Activated CD4-positive, alpha-beta T cell treated with anti-CD3 and anti-CD28 coated beads for 48 hours (primary cell): ENCODE results near the gene SLC50A1.
A peak's percentile ranks its signal among the peaks of the same experiment; 100 is the strongest.

Experiments
- DNase-seq: peaks from one replicate; pipeline ENCODE4 v3.0.0-alpha.2; 2020

The SLC50A1 gene

DNA sequence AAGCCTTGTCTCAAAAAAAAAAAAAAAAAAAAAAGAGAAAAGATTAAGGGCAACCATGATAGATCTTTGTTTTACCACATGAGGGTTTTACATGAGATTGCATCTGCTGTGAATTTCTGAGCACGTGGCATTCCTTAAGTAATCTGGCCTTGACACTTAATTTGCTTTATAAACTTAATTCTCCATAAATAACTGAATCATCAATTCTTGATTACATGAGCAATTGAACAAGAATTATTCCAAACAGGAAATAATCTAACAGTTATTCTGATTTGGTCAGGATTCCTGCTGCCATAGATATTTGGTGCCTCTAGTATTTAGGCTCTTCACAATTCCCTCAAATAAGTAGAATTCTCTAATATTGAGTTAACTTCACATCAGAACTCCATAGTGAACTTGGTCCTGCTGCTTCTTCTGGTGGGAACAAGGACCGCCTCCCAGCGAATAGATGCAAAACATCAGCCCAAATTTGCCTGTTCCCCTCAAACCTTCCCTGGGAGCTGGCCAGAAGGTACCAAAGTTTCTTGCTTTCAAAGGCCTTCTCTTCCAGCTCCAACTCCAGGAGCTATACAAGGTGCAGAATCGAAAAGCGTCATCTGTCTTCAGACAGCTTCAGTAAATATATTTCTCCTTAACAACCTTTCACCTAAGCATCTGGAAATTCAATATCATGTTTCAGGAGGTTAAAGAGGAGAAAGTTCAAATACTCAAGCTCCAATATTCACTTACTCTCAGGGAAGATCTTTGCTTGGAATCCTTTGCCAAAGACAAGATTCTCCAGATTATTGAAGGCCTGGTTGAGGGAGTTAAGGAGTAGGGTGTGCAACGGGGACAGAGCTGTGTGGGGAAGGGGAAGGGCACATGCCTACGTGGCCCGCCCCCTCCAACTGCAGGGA is 36.4 kb downstream of the SLC50A1 start:
- DNase-seq = no peak

DNA sequence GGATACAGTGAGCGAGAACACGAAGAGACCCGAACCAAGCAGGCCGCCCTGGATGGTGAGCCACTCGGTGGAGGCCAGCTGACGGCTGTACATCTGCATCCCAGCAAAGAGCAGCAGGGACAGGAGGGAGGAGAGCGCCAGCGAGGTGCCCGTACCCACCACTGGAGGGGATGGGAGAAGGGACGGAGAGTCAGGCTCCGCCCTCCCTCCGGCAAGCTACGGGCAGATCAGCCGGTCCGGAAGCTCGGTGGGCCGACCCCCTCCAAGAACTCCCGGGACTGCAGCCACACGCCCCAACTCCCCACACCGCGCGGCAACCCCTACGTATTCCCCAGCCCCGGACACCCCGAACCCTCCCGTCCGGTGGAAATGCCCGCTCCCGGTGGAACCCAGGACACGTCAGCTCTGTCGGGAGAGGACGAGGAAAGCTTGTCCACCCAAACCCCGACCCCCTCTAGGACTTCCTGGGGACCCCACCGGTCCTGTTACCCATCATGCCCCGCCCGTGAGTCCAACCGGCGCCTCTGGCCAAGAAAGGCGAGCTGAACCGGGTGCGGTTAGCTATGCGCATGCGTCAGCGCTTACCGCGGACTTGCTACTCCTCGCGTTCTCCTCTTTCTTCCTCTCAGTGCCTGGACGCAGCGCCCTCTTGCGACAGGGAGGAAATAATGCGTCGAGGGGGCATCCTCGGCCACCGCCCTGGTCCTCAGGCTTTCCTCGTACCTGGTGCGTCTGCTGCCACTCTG is 37.3 kb downstream of the SLC50A1 start, which contains the start of gene KRTCAP2:
KRTCAP2 (minus strand) TSS at position 573 of the 746 bp plus-strand sequence; CDS start at position 493, 80 bp downstream.
- peak; percentile 96 for DNase-seq

- peak; percentile 82 for DNase-seq
Observed at GRCh38 chr1:155173478-155174323, 38.0 kb downstream of the SLC50A1 start, which contains the start of gene TRIM46. Gene TRIM46, plus strand, starts transcription at chr1:155173849. Its CDS starts 118 bp downstream, at chr1:155173967.

GRCh38 chr1:155174324-155175280 is 39.0 kb downstream of the SLC50A1 start:
- DNase-seq = peak; percentile 62

DNA sequence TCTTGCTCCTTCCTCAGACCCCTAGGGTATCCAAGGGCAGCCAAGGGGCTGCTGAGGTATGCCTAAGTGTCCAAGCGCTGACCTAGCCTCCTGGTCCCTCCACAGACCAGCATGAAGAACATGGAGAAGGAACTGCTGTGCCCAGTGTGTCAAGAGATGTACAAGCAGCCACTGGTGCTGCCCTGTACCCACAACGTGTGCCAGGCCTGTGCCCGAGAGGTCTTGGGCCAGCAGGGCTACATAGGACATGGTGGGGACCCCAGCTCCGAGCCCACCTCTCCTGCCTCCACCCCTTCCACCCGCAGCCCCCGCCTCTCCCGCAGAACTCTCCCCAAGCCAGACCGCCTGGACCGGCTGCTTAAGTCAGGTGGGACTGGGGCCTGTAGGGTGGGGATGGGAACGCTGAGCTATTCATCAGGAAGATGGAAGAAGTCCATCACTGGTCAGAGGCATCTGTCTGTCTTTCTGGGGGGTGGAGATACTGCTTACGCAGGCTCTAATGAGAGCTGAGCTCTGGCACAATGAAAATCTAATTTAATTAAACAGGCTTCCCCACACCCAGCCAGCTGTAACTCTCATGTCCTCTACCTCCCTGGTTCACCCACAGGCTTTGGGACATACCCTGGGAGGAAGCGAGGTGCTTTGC is 39.8 kb downstream of the SLC50A1 start:
- no peak for DNase-seq

DNA sequence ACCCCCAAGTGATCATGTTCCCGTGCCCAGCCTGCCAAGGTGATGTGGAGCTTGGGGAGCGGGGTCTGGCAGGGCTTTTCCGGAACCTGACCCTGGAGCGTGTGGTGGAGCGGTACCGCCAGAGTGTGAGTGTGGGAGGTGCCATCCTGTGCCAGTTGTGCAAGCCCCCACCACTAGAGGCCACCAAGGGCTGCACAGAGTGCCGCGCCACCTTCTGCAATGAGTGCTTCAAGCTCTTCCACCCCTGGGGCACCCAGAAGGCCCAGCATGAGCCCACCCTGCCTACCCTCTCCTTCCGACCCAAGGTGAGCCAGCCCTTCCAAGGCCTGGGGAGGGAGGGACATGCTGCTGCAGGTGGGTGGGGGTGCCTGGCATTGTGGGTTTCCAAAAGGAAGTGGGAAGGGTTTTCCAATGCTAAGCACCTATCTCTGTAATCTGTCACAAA is 40.3 kb downstream of the SLC50A1 start:
- peak; percentile 41 for DNase-seq

GRCh38 chr1:155176544-155177071 is 41.0 kb downstream of the SLC50A1 start:
- DNase-seq = peak; percentile 92

DNA sequence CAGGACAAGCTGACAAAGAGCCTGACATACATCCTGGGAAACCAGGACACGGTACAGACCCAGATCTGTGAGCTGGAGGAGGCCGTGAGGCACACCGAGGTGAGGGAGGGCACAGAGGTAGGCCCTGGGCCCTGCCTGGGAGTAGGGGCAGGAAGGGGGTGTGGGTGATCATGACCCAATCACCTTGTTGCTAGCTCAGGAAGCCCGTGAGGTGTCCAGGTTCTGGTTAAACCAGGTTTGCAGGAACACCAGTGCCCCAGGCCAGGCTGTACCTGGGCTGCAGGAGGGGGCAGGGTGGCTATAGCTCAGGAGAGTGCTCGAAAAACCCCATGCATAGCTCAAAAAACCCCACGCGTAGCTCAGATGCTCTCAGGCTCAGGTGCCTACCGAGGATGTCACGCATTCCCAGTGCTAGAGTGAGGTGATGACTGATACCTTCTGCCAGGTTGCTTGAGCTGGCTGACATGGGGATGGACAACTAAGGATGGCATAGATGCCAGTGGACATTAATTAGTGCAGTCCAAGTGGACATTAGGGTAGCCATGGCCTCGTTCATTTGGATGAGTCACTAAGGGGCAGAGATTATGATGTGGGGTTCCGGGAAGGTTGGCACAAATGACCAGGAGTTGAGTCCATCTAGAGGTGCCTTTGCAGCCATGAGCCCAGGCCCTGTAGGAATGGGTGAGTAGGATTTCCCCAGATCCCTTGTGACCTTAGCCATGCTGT is 41.7 kb downstream of the SLC50A1 start:
- no peak for DNase-seq

DNA sequence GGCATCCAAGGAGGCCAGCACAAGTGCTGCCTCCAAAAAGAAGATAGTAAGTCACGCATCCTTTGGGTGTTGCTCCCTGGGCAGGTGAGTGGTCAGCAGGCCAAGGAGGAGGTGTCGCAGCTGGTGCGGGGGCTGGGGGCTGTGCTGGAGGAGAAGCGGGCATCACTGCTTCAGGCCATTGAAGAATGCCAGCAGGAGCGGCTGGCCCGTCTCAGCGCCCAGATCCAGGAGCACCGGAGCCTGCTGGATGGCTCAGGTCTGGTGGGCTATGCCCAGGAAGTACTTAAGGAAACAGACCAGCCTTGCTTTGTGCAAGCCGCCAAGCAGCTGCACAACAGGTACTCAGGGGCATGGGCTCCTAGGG is 42.2 kb downstream of the SLC50A1 start:
- no peak for DNase-seq

DNA sequence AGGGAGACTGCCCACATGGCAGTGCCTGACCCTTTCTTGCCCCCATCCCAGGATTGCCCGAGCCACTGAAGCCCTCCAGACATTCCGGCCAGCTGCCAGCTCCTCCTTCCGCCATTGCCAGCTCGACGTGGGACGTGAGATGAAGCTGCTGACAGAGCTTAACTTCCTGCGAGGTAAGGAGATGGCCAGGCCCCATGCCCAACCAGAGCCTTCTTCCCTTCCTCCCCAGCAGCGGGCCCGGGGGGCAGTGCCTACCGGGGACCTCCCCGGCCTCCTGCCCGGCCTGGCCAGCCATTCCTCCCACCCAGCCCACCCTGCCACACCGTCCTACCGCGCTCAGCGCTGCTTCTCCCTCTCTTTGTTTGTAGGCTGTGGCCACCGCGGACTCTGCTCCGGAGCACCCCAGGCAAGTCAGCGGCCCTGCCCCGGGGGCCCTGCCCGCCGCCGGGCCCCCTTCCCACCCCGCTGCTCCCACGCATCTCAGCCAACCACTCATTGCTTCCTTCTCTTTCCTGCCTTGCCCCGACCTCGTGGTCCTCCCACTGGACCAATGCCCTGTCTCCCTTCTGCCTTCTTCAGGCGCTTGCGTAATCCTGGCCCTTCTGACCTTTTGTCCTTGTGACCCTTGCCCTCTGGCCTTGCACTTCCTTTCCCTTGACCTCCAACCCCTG is 42.9 kb downstream of the SLC50A1 start:
- no peak for DNase-seq

- DNase-seq = no peak
Observed at GRCh38 chr1:155179112-155180031, 43.7 kb downstream of the SLC50A1 start.

GRCh38 chr1:155181371-155182051 is 45.9 kb downstream of the SLC50A1 start:
- DNase-seq = no peak

- DNase-seq = no peak
Observed at GRCh38 chr1:155182052-155182550, 46.4 kb downstream of the SLC50A1 start.

GRCh38 chr1:155183775-155184221 is 48.1 kb downstream of the SLC50A1 start:
- no peak for DNase-seq

- no peak for DNase-seq
Observed at GRCh38 chr1:155184351-155184811, 48.7 kb downstream of the SLC50A1 start.

GRCh38 chr1:155184835-155185782 is 49.5 kb downstream of the SLC50A1 start:
- DNase-seq = no peak
